Upper lobe of right lung (tissue), 1 donor: ENCODE data around the gene PRKRA. TPM values are rescaled to one million over a fixed set of nuclear protein-coding genes. Genes with fewer than 3 reads are reported as not detected.

Experiments used
- ATAC-seq: fragments of 200-7000 bp; cut with Tn5 transposase; one replicate; pipeline ENCODE4 v1.9.1; 2020; ENCODE audit warnings: mild to moderate bottlenecking, moderate library complexity
- DNase-seq: peaks from one replicate; pipeline ENCODE4 v3.0.0-alpha.2; 2020
- H3K27ac ChIP-seq: fragments of 200-600 bp; one replicate; pipeline ENCODE4 v1.8.0; 2022
- H3K27me3 ChIP-seq: fragments of 200-600 bp; one replicate; pipeline ENCODE4 v1.8.0; 2022; ENCODE audit warnings: mild to moderate bottlenecking
- H3K36me3 ChIP-seq: fragments of 200-600 bp; one replicate; pipeline ENCODE4 v1.8.0; 2022
- H3K4me1 ChIP-seq: fragments of 200-600 bp; one replicate; pipeline ENCODE4 v1.8.0; 2022
- H3K4me3 ChIP-seq: fragments of 200-600 bp; one replicate; pipeline ENCODE4 v1.8.0; 2022; ENCODE audit warnings: mild to moderate bottlenecking
- H3K9me3 ChIP-seq: fragments of 200-600 bp; one replicate; pipeline ENCODE4 v1.8.0; 2022
- CTCF ChIP-seq: fragments of 200-600 bp; IDR thresholded peaks from one replicate; pipeline ENCODE4 v1.8.0; 2022; ENCODE audit warnings: antibody characterized with exemption
- intact Hi-C: fragments of 100-400 bp; cut with DNase I; formaldehyde crosslinking; loops from one replicate; pipeline ENCODE4 v1.11.0; 2022
- total RNA-seq: library from RNA; stranded (reverse); fragmentation: NEBNext Ultra II Directional; extraction: Animal tissue kit (Norgen Biotek cat#: 25700); gene quantifications from one replicate; pipeline ENCODE4 v1.2.1, GENCODE V29; 2021
- donor health status: DM: no; HTN: yes; CAD: no; lungs with severe emphysema.

The PRKRA gene
- total RNA-seq, 1 donor from 2014 or later = 47.3 TPM

GRCh38 chr2:178391701-178392100 lies 59.3 kb downstream of the PRKRA start:
- no peak for ATAC-seq
- Histone ChIP-seq H3K27me3 (no peaks in the 10 kb centered on the region), H3K9me3 (no peaks in the 10 kb centered on the region), H3K4me3 (no peak overlapping the region), H3K36me3 (no peaks in the 10 kb centered on the region), H3K4me1 (no peaks in the 10 kb centered on the region), H3K27ac (no peak overlapping the region)
- no peak for DNase-seq
- TF ChIP-seq CTCF = no peak
- intact Hi-C loops = no loop called here

DNA sequence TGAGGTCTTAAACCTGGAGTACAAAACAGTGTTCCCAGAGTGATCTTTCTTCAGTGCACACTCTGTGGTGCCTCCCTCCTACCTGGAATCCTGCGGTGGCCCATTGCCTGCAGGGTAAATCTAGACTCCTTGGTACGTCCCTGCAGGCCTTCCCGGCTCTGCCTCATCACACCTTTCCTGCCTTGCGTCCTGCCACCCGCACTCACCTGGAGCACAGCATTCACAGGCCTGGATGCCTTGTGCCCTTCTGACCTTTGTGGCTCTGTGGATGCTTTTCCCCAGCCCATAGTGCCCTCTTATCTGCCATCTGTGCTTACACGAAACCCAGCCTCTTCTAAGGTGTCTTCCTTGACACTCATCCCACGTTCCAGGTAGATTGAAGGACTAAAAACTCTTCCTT lies 62.7 kb downstream of the PRKRA start:
- DNase-seq (no peak), ATAC-seq (no peak)
- Histone ChIP-seq H3K27ac (no peak overlapping the region), H3K4me1 (no peaks in the 10 kb centered on the region), H3K27me3 (no peaks in the 10 kb centered on the region), H3K36me3 (no peaks in the 10 kb centered on the region), H3K4me3 (no peak overlapping the region), H3K9me3 (no peaks in the 10 kb centered on the region)
- TF ChIP-seq CTCF = no peak
- intact Hi-C loops = no loop called here

GRCh38 chr2:178386986-178387597 lies 63.9 kb downstream of the PRKRA start:
- DNase-seq (no peak), ATAC-seq (no peak)
- Histone ChIP-seq H3K27ac (no peak overlapping the region), H3K4me1 (no peaks in the 10 kb centered on the region), H3K36me3 (no peaks in the 10 kb centered on the region), H3K9me3 (no peaks in the 10 kb centered on the region), H3K4me3 (no peak overlapping the region), H3K27me3 (no peaks in the 10 kb centered on the region)
- TF ChIP-seq CTCF = no peak
- intact Hi-C loops = no loop called here

DNA sequence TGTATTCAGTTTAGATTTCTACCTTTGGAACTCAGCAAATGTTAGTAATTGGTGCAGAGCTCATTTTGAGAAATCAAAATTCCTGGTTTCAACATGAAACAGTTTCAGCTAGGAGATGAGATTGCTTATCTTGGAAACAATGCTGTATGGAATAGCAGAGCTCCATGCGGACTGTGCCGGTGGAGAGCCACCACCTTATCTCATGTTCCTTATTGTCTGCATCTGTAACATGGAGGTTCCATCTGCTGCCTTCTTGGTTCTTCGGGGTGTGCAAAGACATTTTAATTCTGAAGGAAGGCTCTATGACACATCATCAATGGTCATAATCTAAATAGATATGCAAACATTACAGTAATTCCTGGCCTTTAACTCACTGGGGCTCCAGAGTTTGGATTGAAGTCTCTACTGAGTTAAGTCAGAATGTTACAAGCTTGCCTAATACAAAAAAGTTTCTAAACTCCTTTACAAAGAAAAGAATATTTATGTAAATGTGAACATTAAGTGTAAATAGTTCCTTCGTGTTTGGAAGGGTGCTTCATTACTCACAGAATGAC lies 65.3 kb downstream of the PRKRA start:
- no peak for ATAC-seq

GRCh38 chr2:178383718-178384117 lies 67.3 kb downstream of the PRKRA start:
- no peaks in the 10 kb centered on the region for H3K9me3 ChIP-seq
- no peaks in the 10 kb centered on the region for H3K4me1 ChIP-seq
- no peak overlapping the region for H3K4me3 ChIP-seq
- H3K36me3 ChIP-seq = no peaks in the 10 kb centered on the region
- DNase-seq (no peak), ATAC-seq (no peak)
- intact Hi-C loops = no loop called here
- no peak for TF ChIP-seq CTCF
- H3K27ac ChIP-seq = no peak overlapping the region
- no peaks in the 10 kb centered on the region for H3K27me3 ChIP-seq

More for the DNA sequence above, 65.3 kb downstream of the PRKRA start:
- H3K36me3 ChIP-seq = no peaks in the 10 kb centered on the region
- TF ChIP-seq CTCF = no peak
- no peak for DNase-seq
- H3K27me3 ChIP-seq = no peaks in the 10 kb centered on the region
- intact Hi-C loops = no loop called here
- H3K4me1 ChIP-seq = no peaks in the 10 kb centered on the region
- no peak overlapping the region for H3K27ac ChIP-seq
- H3K9me3 ChIP-seq = no peaks in the 10 kb centered on the region
- H3K4me3 ChIP-seq = no peak overlapping the region

Other genes starting within 250 kb of the PRKRA start
- 2.3 TPM for gene PJVK, start 203 bp upstream of the PRKRA start, total RNA-seq
- gene FKBP7, start 27.4 kb upstream of the PRKRA start, total RNA-seq = 7.3 TPM
- gene PLEKHA3, start 29.3 kb upstream of the PRKRA start, total RNA-seq = 36.6 TPM